ENCODE data around the gene OIP5. TPM values are rescaled to one million over a fixed set of nuclear protein-coding genes. Genes with fewer than 3 reads are reported as not detected.

The OIP5 gene
- total and polyA plus RNA-seq, 2 donors (not counting 3 experiments of a cell fraction or from before 2014, with no cell fraction given) = 11.4 to 11.8 TPM

DNA sequence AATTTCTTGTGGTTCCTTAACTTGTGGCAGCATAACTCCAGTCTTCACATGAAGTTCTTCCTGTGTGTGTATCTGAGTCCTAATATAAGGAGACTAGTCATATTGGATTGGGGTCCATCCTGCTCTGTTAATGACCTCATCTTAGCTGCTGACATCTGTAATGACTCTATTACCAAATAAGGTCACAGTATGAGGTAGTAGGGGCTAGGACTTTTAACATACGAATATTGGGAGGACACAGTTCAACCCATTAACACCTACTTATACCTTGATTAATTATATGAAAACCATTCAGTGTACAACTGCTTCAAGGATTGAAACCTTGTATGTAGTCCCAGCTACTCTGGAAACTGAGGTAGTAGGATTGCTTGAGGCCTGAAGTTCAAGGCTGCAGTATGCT lies 43.9 kb downstream of the OIP5 start:
- H4K20me1 ChIP-seq (replicated peaks; ENCODE audit: control insufficient read depth, extremely low read depth, insufficient read depth, low read length) = no peaks in the 10 kb centered on the region
- no peaks in the 10 kb centered on the region for H3K9me1 ChIP-seq (replicated peaks; ENCODE audit: control insufficient read depth, extremely low read depth, insufficient read depth, low read length)
- peaks cover 6% of the 10 kb centered on the region for H3K4me1 ChIP-seq (ENCODE audit: control insufficient read depth, extremely low read depth, insufficient read depth, low read length)
- peaks cover 10 to 21% of the 10 kb centered on the region in 2 experiments for H3K36me3 ChIP-seq (ENCODE audit: control insufficient read depth in 2 of 2, extremely low read depth in 1 of 2, insufficient read depth in 2 of 2, low read length in 2 of 2)
- no peak overlapping the region for H3K4me2 ChIP-seq (ENCODE audit: insufficient read depth, low read length)
- no peaks in the 10 kb centered on the region for H3K27me3 ChIP-seq (ENCODE audit: control insufficient read depth in 2 of 2, insufficient read depth in 2 of 2, low read length in 2 of 2)
- dilution Hi-C loops (cut with MboI; ENCODE audit: extremely low pct_ligation_motif_present, low sequenced_read_pairs) = no loop called here
- POLR2A ChIA-PET = no interaction called here
- no peak overlapping the region for H3K27ac ChIP-seq (ENCODE audit: insufficient read depth, low read depth, low read length)
- no peak for FAIRE-seq
- intact Hi-C loops (cut with micrococcal nuclease) = no loop called here
- TF ChIP-seq GATA2 (IDR thresholded peaks at IDR 0.05; ENCODE audit: insufficient read depth, insufficient read length, low read depth, low read length) (no peak), JUN (IDR thresholded peaks at IDR 0.05; ENCODE audit: borderline replicate concordance, insufficient read depth, insufficient read length, low read depth) (peak; percentile 3)
- H3K9me3 ChIP-seq (replicated peaks; ENCODE audit: control insufficient read depth, insufficient read depth, low read length) = no peaks in the 10 kb centered on the region
- CTCF ChIA-PET = interaction anchor here (2.0 kb wide), 1 partner anchor 44 kb away, joined by 7 read pairs; the partner anchor contains the start of genes NUSAP1 and OIP5
- no peak overlapping the region for H2AFZ ChIP-seq (ENCODE audit: low read depth, low read length)
- BruUV-seq (replicated peaks) = no TSS peak
- DNase-seq (ENCODE audit: low read depth, low spot score) = no peak
- no peak overlapping the region for H3K4me3 ChIP-seq (replicated peaks in 1 of 3; ENCODE audit: insufficient read depth in 1 of 3, low read depth in 1 of 3, low read length in 3 of 3)
- no peak overlapping the region for H3K9ac ChIP-seq (replicated peaks; ENCODE audit: extremely low read depth, insufficient read depth, low read length)
- H3K79me2 ChIP-seq (ENCODE audit: control insufficient read depth, insufficient read depth, low read length) = peaks cover 51% of the 10 kb centered on the region

DNA sequence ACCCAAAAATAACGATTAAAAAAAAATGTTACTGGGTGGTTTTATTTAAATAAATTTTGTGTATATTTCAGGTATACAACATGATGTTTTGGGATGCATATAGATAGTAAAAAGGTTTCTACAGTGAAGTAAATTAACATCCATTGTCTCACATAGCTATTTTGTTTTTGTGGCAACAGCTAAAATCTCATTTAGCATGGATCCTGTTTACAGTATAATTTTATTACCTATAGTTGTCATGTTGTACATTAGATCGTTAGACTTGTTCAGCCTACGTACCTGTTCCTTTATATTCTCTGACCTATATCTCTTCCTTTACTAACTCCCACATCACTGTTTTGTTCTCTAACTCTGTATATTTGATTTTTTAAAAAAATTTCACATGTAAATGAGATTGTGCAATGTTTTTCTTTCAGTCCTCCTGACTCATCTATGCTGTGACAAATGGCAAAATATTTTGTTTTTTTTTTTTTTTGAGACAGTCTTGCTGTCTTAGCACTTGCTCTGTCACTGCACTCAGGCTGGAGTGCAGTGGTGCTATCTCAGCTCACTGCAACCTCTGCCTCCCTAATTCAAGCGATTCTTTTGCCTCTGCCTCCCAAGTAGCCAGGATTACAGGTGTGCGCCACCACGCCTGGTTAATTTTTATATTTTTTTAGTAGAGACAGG lies 45.6 kb downstream of the OIP5 start:
- intact Hi-C loops (cut with micrococcal nuclease) = no loop called here

More for the DNA sequence above, 45.6 kb downstream of the OIP5 start:
- H3K4me2 ChIP-seq (ENCODE audit: insufficient read depth, low read length) = no peak overlapping the region
- no peak overlapping the region for H3K9ac ChIP-seq (replicated peaks; ENCODE audit: extremely low read depth, insufficient read depth, low read length)
- BruUV-seq (replicated peaks) = no TSS peak
- no peak overlapping the region for H2AFZ ChIP-seq (ENCODE audit: low read depth, low read length)
- H3K9me1 ChIP-seq (replicated peaks; ENCODE audit: control insufficient read depth, extremely low read depth, insufficient read depth, low read length) = no peaks in the 10 kb centered on the region
- no peaks in the 10 kb centered on the region for H4K20me1 ChIP-seq (replicated peaks; ENCODE audit: control insufficient read depth, extremely low read depth, insufficient read depth, low read length)
- dilution Hi-C loops (cut with MboI; ENCODE audit: extremely low pct_ligation_motif_present, low sequenced_read_pairs) = no loop called here
- H3K27ac ChIP-seq (ENCODE audit: insufficient read depth, low read depth, low read length) = no peak overlapping the region
- H3K4me3 ChIP-seq (replicated peaks in 1 of 3; ENCODE audit: insufficient read depth in 1 of 3, low read depth in 1 of 3, low read length in 3 of 3) = no peak overlapping the region
- CTCF ChIA-PET = interaction anchor here (0.6 to 2.0 kb wide), 2 partner anchors 46 to 381 kb away, joined by 3 to 7 read pairs; partner anchors contain the start of genes NUSAP1 and OIP5
- FAIRE-seq (no peak), DNase-seq (ENCODE audit: low read depth, low spot score) (no peak)
- no peaks in the 10 kb centered on the region for H3K9me3 ChIP-seq (replicated peaks; ENCODE audit: control insufficient read depth, insufficient read depth, low read length)
- H3K79me2 ChIP-seq (ENCODE audit: control insufficient read depth, insufficient read depth, low read length) = peaks cover 49% of the 10 kb centered on the region
- peaks cover 6% of the 10 kb centered on the region for H3K4me1 ChIP-seq (ENCODE audit: control insufficient read depth, extremely low read depth, insufficient read depth, low read length)
- TF ChIP-seq, protein P1, sequence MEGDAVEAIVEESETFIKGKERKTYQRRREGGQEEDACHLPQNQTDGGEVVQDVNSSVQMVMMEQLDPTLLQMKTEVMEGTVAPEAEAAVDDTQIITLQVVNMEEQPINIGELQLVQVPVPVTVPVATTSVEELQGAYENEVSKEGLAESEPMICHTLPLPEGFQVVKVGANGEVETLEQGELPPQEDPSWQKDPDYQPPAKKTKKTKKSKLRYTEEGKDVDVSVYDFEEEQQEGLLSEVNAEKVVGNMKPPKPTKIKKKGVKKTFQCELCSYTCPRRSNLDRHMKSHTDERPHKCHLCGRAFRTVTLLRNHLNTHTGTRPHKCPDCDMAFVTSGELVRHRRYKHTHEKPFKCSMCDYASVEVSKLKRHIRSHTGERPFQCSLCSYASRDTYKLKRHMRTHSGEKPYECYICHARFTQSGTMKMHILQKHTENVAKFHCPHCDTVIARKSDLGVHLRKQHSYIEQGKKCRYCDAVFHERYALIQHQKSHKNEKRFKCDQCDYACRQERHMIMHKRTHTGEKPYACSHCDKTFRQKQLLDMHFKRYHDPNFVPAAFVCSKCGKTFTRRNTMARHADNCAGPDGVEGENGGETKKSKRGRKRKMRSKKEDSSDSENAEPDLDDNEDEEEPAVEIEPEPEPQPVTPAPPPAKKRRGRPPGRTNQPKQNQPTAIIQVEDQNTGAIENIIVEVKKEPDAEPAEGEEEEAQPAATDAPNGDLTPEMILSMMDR (IDR thresholded peaks at IDR 0.05; ENCODE audit: extremely low read depth in 1 of 2, insufficient read depth in 1 of 2, low read depth in 1 of 2, low read length in 2 of 2) = no peak
- TF ChIP-seq GATA2 (IDR thresholded peaks at IDR 0.05; ENCODE audit: insufficient read depth, insufficient read length, low read depth, low read length) (no peak), JUN (IDR thresholded peaks at IDR 0.05; ENCODE audit: borderline replicate concordance, insufficient read depth, insufficient read length, low read depth) (no peak), POLR2A (IDR thresholded peaks at IDR 0.05; ENCODE audit: low read depth, low read length) (no peak), POLR2AphosphoS5 (IDR thresholded peaks at IDR 0.05; ENCODE audit: insufficient read depth, low read depth, low read length) (no peak), MYC (IDR thresholded peaks at IDR 0.05; ENCODE audit: low read depth, low read length) (no peak), EZH2 (IDR thresholded peaks at IDR 0.05; ENCODE audit: borderline replicate concordance, low read depth, low read length, severe bottlenecking) (no peak), FOS (IDR thresholded peaks at IDR 0.05; ENCODE audit: borderline replicate concordance, insufficient read depth, low read length) (no peak)
- TF ChIP-seq, protein P2, sequence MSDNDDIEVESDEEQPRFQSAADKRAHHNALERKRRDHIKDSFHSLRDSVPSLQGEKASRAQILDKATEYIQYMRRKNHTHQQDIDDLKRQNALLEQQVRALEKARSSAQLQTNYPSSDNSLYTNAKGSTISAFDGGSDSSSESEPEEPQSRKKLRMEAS (IDR thresholded peaks at IDR 0.05; ENCODE audit: insufficient read depth, insufficient read length) = no peak
- peaks cover 10 to 21% of the 10 kb centered on the region in 2 experiments for H3K36me3 ChIP-seq (ENCODE audit: control insufficient read depth in 2 of 2, extremely low read depth in 1 of 2, insufficient read depth in 2 of 2, low read length in 2 of 2)
- POLR2A ChIA-PET = no interaction called here
- H3K27me3 ChIP-seq (ENCODE audit: control insufficient read depth in 2 of 2, insufficient read depth in 2 of 2, low read length in 2 of 2) = no peaks in the 10 kb centered on the region

Data from endothelial cell of umbilical vein (primary cell).